NCI-H128 (cell line): ENCODE results near the gene GDPD4.

Experiments
- DNase-seq: peaks from one replicate; lab custom pipeline; 2025; ENCODE audit not compliant: unreplicated experiment; lab: John Stamatoyannopoulos, UW

The GDPD4 gene

GRCh38 chr11:77244277-77245027, 57.0 kb downstream of the GDPD4 start:
- no peak for DNase-seq

- DNase-seq, result no peak
Observed at GRCh38 chr11:77236901-77237300, 64.6 kb downstream of the GDPD4 start.

GRCh38 chr11:77233011-77233410, 68.5 kb downstream of the GDPD4 start:
- no peak for DNase-seq

- DNase-seq, result no peak
Observed at GRCh38 chr11:77232242-77232641, 69.2 kb downstream of the GDPD4 start.

- no peak for DNase-seq
Observed at GRCh38 chr11:77231800-77232199, 69.7 kb downstream of the GDPD4 start.

- no peak for DNase-seq
Observed at GRCh38 chr11:77230878-77231605, 70.4 kb downstream of the GDPD4 start.

- no peak for DNase-seq
Observed at GRCh38 chr11:77223797-77224196, 77.7 kb downstream of the GDPD4 start.

GRCh38 chr11:77217156-77217555, 84.3 kb downstream of the GDPD4 start:
- DNase-seq, result no peak

- DNase-seq, result no peak
Observed at GRCh38 chr11:77215106-77215505, 86.4 kb downstream of the GDPD4 start.

GRCh38 chr11:77214557-77214956, 86.9 kb downstream of the GDPD4 start:
- DNase-seq, result no peak

GRCh38 chr11:77213589-77214428, 87.7 kb downstream of the GDPD4 start:
- DNase-seq, result no peak

GRCh38 chr11:77213029-77213579, 88.4 kb downstream of the GDPD4 start:
- DNase-seq, result no peak

GRCh38 chr11:77212314-77213007, 89.0 kb downstream of the GDPD4 start:
- no peak for DNase-seq

GRCh38 chr11:77211594-77212251, 89.8 kb downstream of the GDPD4 start:
- no peak for DNase-seq

- no peak for DNase-seq
Observed at GRCh38 chr11:77211040-77211451, 90.4 kb downstream of the GDPD4 start.

- DNase-seq, result no peak
Observed at GRCh38 chr11:77209663-77210062, 91.8 kb downstream of the GDPD4 start.

- no peak for DNase-seq
Observed at GRCh38 chr11:77208535-77208934, 93.0 kb downstream of the GDPD4 start.

- DNase-seq, result no peak
Observed at GRCh38 chr11:77207618-77208313, 93.7 kb downstream of the GDPD4 start.

GRCh38 chr11:77207019-77207485, 94.4 kb downstream of the GDPD4 start:
- DNase-seq, result no peak
